CD8-positive, alpha-beta memory T cell (primary cell): ENCODE data around the gene TOP2B. TPM values are rescaled to one million over a fixed set of nuclear protein-coding genes. Genes with fewer than 3 reads are reported as not detected.

Experiments
- CTCF ChIA-PET: fragments of 350-600 bp; sonication (Branson Sonifier 250); formaldehyde crosslinking; loops from one replicate; lab custom pipeline; 2021; ENCODE audit warnings: antibody characterized with exemption; lab: Charles Lee
- POLR2A ChIA-PET: fragments of 350-600 bp; sonication (Branson Sonifier 250); formaldehyde crosslinking; loops from one replicate; lab custom pipeline; 2021; ENCODE audit warnings: antibody characterized with exemption; lab: Charles Lee
- DNase-seq, 5 donors: peaks; one replicate each; pipeline versions ENCODE4 v3.0.0 to v3.0.0-alpha.2; 2020 to 2022; ENCODE audit warnings: mixed read lengths in 1 of 5
- H3K27ac ChIP-seq: one replicate; pipeline ENCODE4 v1.7.0; 2013; ENCODE audit warnings: low read depth, mild to moderate bottlenecking, low read length, moderate library complexity
- H3K27me3 ChIP-seq: 2 replicates; pipeline ENCODE4 v1.7.0; 2013; ENCODE audit warnings: low read length, mild to moderate bottlenecking; ENCODE audit not compliant: insufficient read depth, poor library complexity, severe bottlenecking
- H3K36me3 ChIP-seq: 2 replicates; pipeline ENCODE4 v1.7.0; 2013; ENCODE audit warnings: mild to moderate bottlenecking, low read length, moderate library complexity; ENCODE audit not compliant: insufficient read depth
- H3K4me1 ChIP-seq: 2 replicates; pipeline ENCODE4 v1.7.0; 2013; ENCODE audit warnings: mild to moderate bottlenecking, low read length, moderate library complexity; ENCODE audit not compliant: insufficient read depth
- H3K4me3 ChIP-seq: 2 replicates; pipeline ENCODE4 v1.7.0; 2013; ENCODE audit warnings: mild to moderate bottlenecking, low read length
- H3K9me3 ChIP-seq: 2 replicates; pipeline ENCODE4 v1.7.0; 2013; ENCODE audit warnings: mild to moderate bottlenecking, low read length
- H3K27ac Mint-ChIP-seq, 8 donors: one replicate each; pipeline ENCODE4 v1.8.0; 2020 to 2021; ENCODE audit warnings: mixed read lengths in 8 of 8, mild to moderate bottlenecking in 6 of 8, inconsistent platforms in 3 of 8, moderate library complexity in 3 of 8
- H3K27me3 Mint-ChIP-seq, 2 donors: one replicate each; pipeline ENCODE4 v1.8.0; 2020 to 2021; ENCODE audit warnings: mixed read lengths in 2 of 2, mild to moderate bottlenecking in 1 of 2, moderate library complexity in 1 of 2
- H3K36me3 Mint-ChIP-seq, 3 donors: one replicate each; pipeline ENCODE4 v1.8.0; 2020 to 2021; ENCODE audit warnings: mixed read lengths in 3 of 3, inconsistent platforms in 1 of 3, mild to moderate bottlenecking in 1 of 3
- H3K4me1 Mint-ChIP-seq, 3 donors: one replicate each; pipeline ENCODE4 v1.8.0; 2020 to 2021; ENCODE audit warnings: mixed read lengths in 3 of 3, inconsistent platforms in 1 of 3, mild to moderate bottlenecking in 1 of 3
- H3K4me3 Mint-ChIP-seq, 7 donors: one replicate each; pipeline ENCODE4 v1.8.0; 2020 to 2021; ENCODE audit warnings: mixed read lengths in 7 of 7, mild to moderate bottlenecking in 6 of 7, moderate library complexity in 4 of 7, inconsistent platforms in 2 of 7
- H3K9me3 Mint-ChIP-seq, 5 donors: one replicate each; pipeline ENCODE4 v1.8.0; 2020 to 2022; ENCODE audit warnings: mixed read lengths in 5 of 5, mild to moderate bottlenecking in 3 of 5, moderate library complexity in 2 of 5, inconsistent platforms in 1 of 5
- polyA plus RNA-seq: library from polyadenylated mRNA; unstranded; fragments of 300-500 nt; fragmentation: Illumina TruSeq; gene quantifications from one replicate; pipeline ENCODE4 v1.2.3, GENCODE V29; 2021
- total RNA-seq, 2 experiments: library from RNA; stranded (reverse); gene quantifications; one replicate each; pipeline ENCODE4 v1.2.3, GENCODE V29; 2021

Gene TOP2B
- total and polyA plus RNA-seq, 3 experiments from 2014 or later, result 96.5 to 99.6 (median 98.6) TPM

DNA sequence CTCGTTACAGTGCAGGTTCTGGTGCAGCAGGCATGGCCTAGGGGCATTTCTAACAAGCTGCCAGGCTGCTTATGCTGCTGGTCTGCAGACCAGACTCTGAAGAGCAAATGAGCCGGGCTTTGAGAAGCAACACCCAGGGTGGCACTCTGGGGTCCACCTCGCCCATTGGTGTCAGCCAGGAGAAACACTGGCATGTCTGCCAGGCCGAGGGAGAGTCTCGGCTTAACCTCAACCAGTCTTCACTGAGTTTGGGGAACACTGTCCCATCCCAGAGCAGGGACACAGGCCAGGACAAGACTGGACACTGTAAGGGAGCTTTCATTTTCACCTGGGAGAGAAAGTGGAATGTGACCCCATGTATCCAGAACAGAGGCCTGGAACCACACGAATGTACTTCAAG lies 93.4 kb downstream of the TOP2B start:
- Histone ChIP-seq H3K27me3 (no peaks in the 10 kb centered on the region), H3K9me3 (no peaks in the 10 kb centered on the region), H3K4me3 (no peak overlapping the region), H3K4me1 (no peaks in the 10 kb centered on the region), H3K36me3 (no peaks in the 10 kb centered on the region), H3K27ac (no peak overlapping the region)
- no peaks in the 10 kb centered on the region for H3K9me3 Mint-ChIP-seq
- no peaks in the 10 kb centered on the region for H3K36me3 Mint-ChIP-seq
- CTCF ChIA-PET, result no interaction called here
- no peak overlapping the region for H3K4me3 Mint-ChIP-seq
- no peak for DNase-seq
- no peak overlapping the region for H3K27ac Mint-ChIP-seq
- H3K4me1 Mint-ChIP-seq, result no peaks in the 10 kb centered on the region
- peaks cover 4% of the 10 kb centered on the region in 2 donors for H3K27me3 Mint-ChIP-seq
- POLR2A ChIA-PET, result no interaction called here

DNA sequence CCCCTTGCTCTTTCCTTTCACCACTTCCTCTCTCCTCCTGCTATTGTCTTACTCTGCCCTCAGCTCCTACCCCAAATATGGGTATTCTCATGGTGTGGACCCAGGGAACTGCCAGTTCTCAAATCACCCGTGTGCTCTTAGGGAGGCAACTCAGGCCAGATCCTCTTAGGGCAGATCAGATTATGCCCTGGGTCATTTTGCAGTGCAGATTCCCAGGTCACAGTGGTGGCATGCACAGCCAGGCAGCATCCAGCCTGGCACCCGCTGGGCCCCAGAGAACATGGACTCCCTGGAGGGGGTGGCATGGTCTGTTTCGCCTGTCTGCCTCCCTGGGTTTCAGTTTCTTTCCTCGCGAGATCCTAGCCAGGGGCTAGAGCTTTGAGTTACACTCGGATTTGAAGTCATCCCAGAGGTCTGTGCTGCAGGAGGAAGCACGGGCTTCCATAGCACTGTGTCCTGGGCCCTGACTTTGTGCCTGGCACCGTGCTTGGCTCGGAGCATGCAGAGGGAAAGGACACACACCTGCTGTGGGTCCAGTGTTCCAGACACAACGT lies 96.1 kb downstream of the TOP2B start:
- Mint-ChIP-seq H3K4me3 (peak overlapping the region in 1 of 7 donors; percentile 45), H3K9me3 (no peaks in the 10 kb centered on the region), H3K27me3 (peaks cover 7 to 9% of the 10 kb centered on the region in 2 donors), H3K36me3 (no peaks in the 10 kb centered on the region), H3K27ac (no peak overlapping the region), H3K4me1 (no peaks in the 10 kb centered on the region)
- Histone ChIP-seq H3K27ac (no peak overlapping the region), H3K9me3 (no peaks in the 10 kb centered on the region), H3K4me3 (no peak overlapping the region), H3K4me1 (no peaks in the 10 kb centered on the region), H3K27me3 (no peaks in the 10 kb centered on the region), H3K36me3 (no peaks in the 10 kb centered on the region)
- no peak for DNase-seq
- CTCF ChIA-PET, result no interaction called here
- POLR2A ChIA-PET, result no interaction called here

DNA sequence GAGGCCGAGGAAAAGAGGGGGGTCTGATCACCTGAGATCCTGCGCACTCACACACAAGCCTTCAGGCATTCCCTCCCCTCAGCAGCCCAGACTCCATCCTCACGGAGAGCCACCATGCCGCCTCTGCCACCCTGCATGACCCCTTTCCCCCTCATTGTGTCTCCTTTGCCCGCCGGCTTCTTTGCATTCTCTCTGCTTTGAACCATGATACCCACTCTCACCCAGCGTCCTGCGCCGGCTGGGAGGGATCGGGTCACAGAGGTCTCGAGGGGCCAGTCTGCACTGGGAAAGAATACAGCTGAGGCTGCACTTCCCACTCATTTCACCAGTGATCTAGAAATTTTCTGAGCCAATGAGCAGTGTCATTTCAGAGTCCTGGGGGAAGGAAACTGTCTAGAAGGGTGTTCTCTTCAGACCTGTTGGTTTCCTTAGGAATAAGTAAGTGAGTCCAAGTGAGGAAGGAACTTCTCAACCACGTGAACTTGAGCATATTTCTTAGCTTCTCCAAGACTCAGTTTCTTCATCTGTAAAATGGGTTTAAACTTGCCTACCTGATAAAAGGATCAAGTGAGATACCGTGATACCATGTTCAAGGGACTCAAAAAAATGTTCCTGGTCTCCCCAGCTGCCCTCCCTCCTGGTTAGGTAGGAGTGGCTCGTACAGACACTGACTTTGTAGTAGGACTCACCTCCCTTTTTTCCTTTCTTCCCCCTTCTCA lies 96.7 kb downstream of the TOP2B start:
- no peak for DNase-seq
- no peak overlapping the region for H3K4me3 Mint-ChIP-seq
- H3K36me3 Mint-ChIP-seq, result no peaks in the 10 kb centered on the region
- H3K27me3 Mint-ChIP-seq, result peaks cover 7 to 9% of the 10 kb centered on the region in 2 donors
- H3K4me1 Mint-ChIP-seq, result no peaks in the 10 kb centered on the region
- H3K27ac Mint-ChIP-seq, result peak overlapping the region in 1 of 8 donors; percentile 47
- no peaks in the 10 kb centered on the region for H3K4me1 ChIP-seq
- no peak overlapping the region for H3K4me3 ChIP-seq
- POLR2A ChIA-PET, result no interaction called here
- H3K27me3 ChIP-seq, result no peaks in the 10 kb centered on the region
- no peaks in the 10 kb centered on the region for H3K36me3 ChIP-seq
- CTCF ChIA-PET, result no interaction called here
- no peaks in the 10 kb centered on the region for H3K9me3 Mint-ChIP-seq
- no peaks in the 10 kb centered on the region for H3K9me3 ChIP-seq
- no peak overlapping the region for H3K27ac ChIP-seq

DNA sequence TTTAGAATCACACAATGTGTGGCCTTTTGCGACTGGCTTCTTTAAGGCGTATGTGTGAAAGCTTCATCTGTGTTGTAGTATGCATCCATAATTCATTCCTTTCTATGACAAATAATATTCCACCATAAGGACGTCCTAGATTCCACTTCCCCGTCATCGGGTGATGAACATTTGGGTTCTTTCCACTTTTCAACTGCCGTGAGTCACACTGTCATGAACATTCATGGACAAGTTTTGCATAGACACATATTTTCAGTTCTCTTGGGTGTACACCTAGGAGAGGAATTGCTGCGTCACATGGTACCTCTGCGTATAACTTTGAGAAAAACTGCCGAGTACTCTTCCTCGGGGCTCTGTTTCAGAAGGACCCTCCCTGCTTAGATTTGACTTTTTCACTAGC lies 97.3 kb downstream of the TOP2B start:
- H3K9me3 Mint-ChIP-seq, result no peaks in the 10 kb centered on the region
- H3K4me3 ChIP-seq, result no peak overlapping the region
- DNase-seq, result no peak
- CTCF ChIA-PET, result no interaction called here
- POLR2A ChIA-PET, result no interaction called here
- no peak overlapping the region for H3K4me3 Mint-ChIP-seq
- H3K4me1 ChIP-seq, result no peaks in the 10 kb centered on the region
- peaks cover 9% of the 10 kb centered on the region in 2 donors for H3K27me3 Mint-ChIP-seq
- H3K27ac ChIP-seq, result no peak overlapping the region
- no peaks in the 10 kb centered on the region for H3K36me3 Mint-ChIP-seq
- no peaks in the 10 kb centered on the region for H3K27me3 ChIP-seq
- H3K9me3 ChIP-seq, result no peaks in the 10 kb centered on the region
- no peaks in the 10 kb centered on the region for H3K4me1 Mint-ChIP-seq
- peak overlapping the region in 1 of 8 donors; percentile 69 for H3K27ac Mint-ChIP-seq
- H3K36me3 ChIP-seq, result no peaks in the 10 kb centered on the region

DNA sequence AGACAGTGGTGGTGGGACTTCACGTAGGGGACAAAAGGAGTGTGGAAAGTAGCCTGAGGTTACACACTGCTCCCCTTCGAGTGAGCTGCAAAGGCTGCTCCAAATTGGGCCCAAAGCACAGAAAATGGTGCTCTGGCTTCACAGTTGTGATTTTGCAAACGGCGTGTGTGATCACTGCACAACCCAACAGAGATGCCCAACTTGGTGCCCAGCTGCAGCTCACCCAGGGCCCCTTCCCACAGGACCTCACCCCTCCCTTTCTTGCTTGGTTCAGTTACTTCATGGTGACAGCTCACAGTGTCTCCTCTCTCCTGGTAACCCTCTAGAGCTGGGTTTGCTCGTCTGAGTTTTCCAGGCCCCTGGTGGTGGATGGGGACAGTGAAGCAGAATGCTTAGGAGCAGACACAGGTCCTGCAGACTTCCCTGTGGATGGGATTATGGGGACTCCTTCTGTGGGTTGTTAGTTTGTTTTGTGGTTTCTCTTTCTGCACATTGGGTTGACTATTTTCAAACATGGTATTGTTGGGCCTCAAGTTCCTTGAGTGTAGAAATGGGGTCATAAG lies 98.3 kb downstream of the TOP2B start:
- H3K27me3 ChIP-seq, result no peaks in the 10 kb centered on the region
- no peak overlapping the region for H3K4me3 ChIP-seq
- H3K36me3 Mint-ChIP-seq, result no peaks in the 10 kb centered on the region
- no peaks in the 10 kb centered on the region for H3K9me3 ChIP-seq
- peaks cover 9 to 12% of the 10 kb centered on the region in 2 donors for H3K27me3 Mint-ChIP-seq
- no peak overlapping the region for H3K27ac Mint-ChIP-seq
- no peak overlapping the region for H3K4me3 Mint-ChIP-seq
- H3K27ac ChIP-seq, result no peak overlapping the region
- ChIA-PET POLR2A (no interaction called here), CTCF (no interaction called here)
- DNase-seq, result no peak
- no peaks in the 10 kb centered on the region for H3K4me1 ChIP-seq
- no peaks in the 10 kb centered on the region for H3K4me1 Mint-ChIP-seq
- H3K36me3 ChIP-seq, result no peaks in the 10 kb centered on the region
- no peaks in the 10 kb centered on the region for H3K9me3 Mint-ChIP-seq

DNA sequence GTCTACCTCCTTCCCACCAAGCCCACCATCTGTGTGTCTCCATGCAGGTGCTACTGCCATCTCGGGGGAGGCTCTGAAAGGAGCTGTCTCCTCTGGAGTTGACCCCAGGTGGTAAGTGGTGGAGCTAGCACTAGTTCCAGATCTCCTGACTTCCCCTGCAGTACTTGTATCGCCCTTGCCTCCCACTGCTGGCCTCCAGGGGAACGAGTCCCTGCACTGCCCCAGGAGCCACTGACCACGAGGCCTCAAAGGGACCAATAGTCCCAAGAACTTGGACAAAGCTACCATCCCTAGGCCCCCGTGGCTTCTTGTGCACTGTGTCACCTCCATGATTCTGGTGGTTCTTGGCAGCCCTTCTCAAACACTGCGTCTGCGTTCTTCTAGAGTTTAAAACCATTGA lies 98.9 kb downstream of the TOP2B start:
- H3K4me1 Mint-ChIP-seq, result no peaks in the 10 kb centered on the region
- ChIA-PET POLR2A (no interaction called here), CTCF (no interaction called here)

DNA sequence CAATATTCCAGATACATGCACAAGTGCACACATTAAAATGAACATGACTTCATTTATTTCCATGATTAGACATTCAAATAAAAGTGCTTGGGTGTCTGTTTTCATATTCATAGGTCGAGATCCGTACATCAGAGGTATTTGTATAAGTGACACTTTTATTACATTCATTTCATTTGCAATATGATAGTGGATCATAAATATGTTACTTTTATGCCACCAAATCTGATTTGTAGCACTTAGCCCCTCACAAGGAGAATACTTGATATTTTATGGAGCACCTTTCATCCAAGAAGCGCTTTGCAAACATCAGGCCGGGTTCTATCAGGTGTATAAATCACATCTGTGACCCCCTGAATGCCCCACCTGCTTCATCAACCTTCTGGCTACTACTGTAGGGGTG lies 100.6 kb downstream of the TOP2B start:
- no peaks in the 10 kb centered on the region for H3K27me3 ChIP-seq
- ChIA-PET CTCF (no interaction called here), POLR2A (no interaction called here)
- no peak overlapping the region for H3K27ac ChIP-seq
- no peaks in the 10 kb centered on the region for H3K4me1 ChIP-seq
- H3K36me3 ChIP-seq, result no peaks in the 10 kb centered on the region
- no peak for DNase-seq
- Mint-ChIP-seq H3K27me3 (peaks cover 5 to 16% of the 10 kb centered on the region in 2 donors), H3K9me3 (no peaks in the 10 kb centered on the region), H3K36me3 (no peaks in the 10 kb centered on the region), H3K4me3 (no peak overlapping the region), H3K27ac (no peak overlapping the region), H3K4me1 (no peaks in the 10 kb centered on the region)
- no peak overlapping the region for H3K4me3 ChIP-seq
- no peaks in the 10 kb centered on the region for H3K9me3 ChIP-seq

More for the DNA sequence above, 98.9 kb downstream of the TOP2B start:
- DNase-seq, result no peak
- Histone ChIP-seq H3K27ac (no peak overlapping the region), H3K9me3 (no peaks in the 10 kb centered on the region), H3K36me3 (no peaks in the 10 kb centered on the region), H3K27me3 (no peaks in the 10 kb centered on the region), H3K4me3 (no peak overlapping the region), H3K4me1 (no peaks in the 10 kb centered on the region)
- Mint-ChIP-seq H3K36me3 (no peaks in the 10 kb centered on the region), H3K27ac (no peak overlapping the region), H3K27me3 (peaks cover 8 to 16% of the 10 kb centered on the region in 2 donors), H3K4me3 (no peak overlapping the region), H3K9me3 (no peaks in the 10 kb centered on the region)

DNA sequence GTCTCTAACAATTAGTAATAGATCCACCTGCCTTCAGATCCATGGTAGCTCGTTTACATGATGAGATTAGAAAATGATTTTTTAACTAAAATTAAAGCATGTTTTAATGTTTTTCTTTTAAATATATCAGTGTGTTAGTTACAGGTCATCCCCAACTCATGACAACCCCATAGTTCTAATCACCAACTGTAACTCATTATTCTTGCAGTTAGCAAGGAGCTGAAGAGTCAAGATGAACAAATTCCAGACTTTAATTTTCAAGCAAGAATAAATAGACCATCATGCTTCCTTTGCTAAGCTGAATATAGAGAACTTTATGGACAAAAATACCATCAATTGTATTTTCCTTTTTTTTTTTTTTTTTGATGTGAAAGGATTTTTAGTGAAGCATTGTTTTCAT lies 101.1 kb downstream of the TOP2B start:
- Histone ChIP-seq H3K27me3 (no peaks in the 10 kb centered on the region), H3K4me1 (no peaks in the 10 kb centered on the region), H3K27ac (no peak overlapping the region), H3K4me3 (no peak overlapping the region), H3K36me3 (no peaks in the 10 kb centered on the region), H3K9me3 (no peaks in the 10 kb centered on the region)
- CTCF ChIA-PET, result no interaction called here
- Mint-ChIP-seq H3K4me3 (no peak overlapping the region), H3K27ac (no peak overlapping the region), H3K27me3 (peaks cover 5 to 16% of the 10 kb centered on the region in 2 donors), H3K9me3 (no peaks in the 10 kb centered on the region), H3K36me3 (no peaks in the 10 kb centered on the region), H3K4me1 (no peaks in the 10 kb centered on the region)
- POLR2A ChIA-PET, result no interaction called here
- DNase-seq, result no peak
